Type B pancreatic cell (in vitro differentiated cells): ENCODE measurements around the gene MTG2. TPM values are rescaled to one million over a fixed set of nuclear protein-coding genes. Genes with fewer than 3 reads are reported as not detected.

Experiments
- DNase-seq: peaks from one replicate; pipeline ENCODE4 v3.0.0; 2021; ENCODE audit warnings: mixed read lengths; ENCODE audit not compliant: unreplicated experiment; ENCODE audit errors: extremely low spot score
- H3K27ac Mint-ChIP-seq: 2 replicates; pipeline ENCODE4 v1.8.0; 2021; ENCODE audit warnings: mild to moderate bottlenecking, mixed read lengths
- H3K27me3 Mint-ChIP-seq: 2 replicates; pipeline ENCODE4 v1.8.0; 2021; ENCODE audit warnings: mixed read lengths
- H3K36me3 Mint-ChIP-seq: 2 replicates; pipeline ENCODE4 v1.8.0; 2021; ENCODE audit warnings: mixed read lengths
- H3K4me1 Mint-ChIP-seq: one replicate; pipeline ENCODE4 v1.8.0; 2021; ENCODE audit warnings: mixed read lengths; ENCODE audit not compliant: unreplicated experiment
- H3K4me3 Mint-ChIP-seq: 2 replicates; pipeline ENCODE4 v1.8.0; 2021; ENCODE audit warnings: mild to moderate bottlenecking, mixed read lengths
- H3K9me3 Mint-ChIP-seq: 2 replicates; pipeline ENCODE4 v1.8.0; 2021; ENCODE audit warnings: mixed read lengths
- total RNA-seq: library from RNA; stranded (reverse); gene quantifications from 2 replicates; pipeline ENCODE4 v1.2.1, GENCODE V29; 2021; ENCODE audit warnings: low replicate concordance
- TF ChIP-seq, protein P1 (sequence below): fragments of 200-600 bp; sonication (generic); conservative IDR thresholded peaks from 2 replicates; pipeline ENCODE4 v1.5.0; 2021; ENCODE audit warnings: antibody characterized with exemption, mild to moderate bottlenecking

MTG2 gene
- total RNA-seq, 1 donor from 2014 or later = 37.4 TPM

GRCh38 chr20:62135573-62136266 is 47.1 kb upstream of the MTG2 start:
- peaks cover 33% of the 10 kb centered on the region for H3K36me3 Mint-ChIP-seq
- H3K27ac Mint-ChIP-seq = no peak overlapping the region
- no peaks in the 10 kb centered on the region for H3K27me3 Mint-ChIP-seq
- H3K9me3 Mint-ChIP-seq = no peaks in the 10 kb centered on the region
- DNase-seq = no peak
- H3K4me1 Mint-ChIP-seq = peaks cover 7% of the 10 kb centered on the region
- no peak overlapping the region for H3K4me3 Mint-ChIP-seq
- TF ChIP-seq, protein P1, sequence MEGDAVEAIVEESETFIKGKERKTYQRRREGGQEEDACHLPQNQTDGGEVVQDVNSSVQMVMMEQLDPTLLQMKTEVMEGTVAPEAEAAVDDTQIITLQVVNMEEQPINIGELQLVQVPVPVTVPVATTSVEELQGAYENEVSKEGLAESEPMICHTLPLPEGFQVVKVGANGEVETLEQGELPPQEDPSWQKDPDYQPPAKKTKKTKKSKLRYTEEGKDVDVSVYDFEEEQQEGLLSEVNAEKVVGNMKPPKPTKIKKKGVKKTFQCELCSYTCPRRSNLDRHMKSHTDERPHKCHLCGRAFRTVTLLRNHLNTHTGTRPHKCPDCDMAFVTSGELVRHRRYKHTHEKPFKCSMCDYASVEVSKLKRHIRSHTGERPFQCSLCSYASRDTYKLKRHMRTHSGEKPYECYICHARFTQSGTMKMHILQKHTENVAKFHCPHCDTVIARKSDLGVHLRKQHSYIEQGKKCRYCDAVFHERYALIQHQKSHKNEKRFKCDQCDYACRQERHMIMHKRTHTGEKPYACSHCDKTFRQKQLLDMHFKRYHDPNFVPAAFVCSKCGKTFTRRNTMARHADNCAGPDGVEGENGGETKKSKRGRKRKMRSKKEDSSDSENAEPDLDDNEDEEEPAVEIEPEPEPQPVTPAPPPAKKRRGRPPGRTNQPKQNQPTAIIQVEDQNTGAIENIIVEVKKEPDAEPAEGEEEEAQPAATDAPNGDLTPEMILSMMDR = no peak

- Mint-ChIP-seq H3K27me3 (no peaks in the 10 kb centered on the region), H3K4me3 (no peak overlapping the region), H3K9me3 (no peaks in the 10 kb centered on the region), H3K27ac (peak overlapping the region; percentile 39), H3K4me1 (peaks cover 11% of the 10 kb centered on the region), H3K36me3 (peaks cover 27% of the 10 kb centered on the region)
- TF ChIP-seq, protein P1 = peak; percentile 83
- no peak for DNase-seq
These were observed 46.3 kb upstream of the MTG2 start for GRCh38 chr20:62136283-62137091.

- no peaks in the 10 kb centered on the region for H3K9me3 Mint-ChIP-seq
- H3K27me3 Mint-ChIP-seq = no peaks in the 10 kb centered on the region
- H3K27ac Mint-ChIP-seq = peak overlapping the region; percentile 39
- no peak for DNase-seq
- TF ChIP-seq, protein P1 = no peak
- H3K36me3 Mint-ChIP-seq = peaks cover 25% of the 10 kb centered on the region
- no peak overlapping the region for H3K4me3 Mint-ChIP-seq
- peaks cover 16% of the 10 kb centered on the region for H3K4me1 Mint-ChIP-seq
These were observed 45.8 kb upstream of the MTG2 start for GRCh38 chr20:62137092-62137384.

- Mint-ChIP-seq H3K27ac (no peak overlapping the region), H3K4me1 (peaks cover 16% of the 10 kb centered on the region), H3K36me3 (peaks cover 22% of the 10 kb centered on the region), H3K27me3 (no peaks in the 10 kb centered on the region), H3K9me3 (no peaks in the 10 kb centered on the region), H3K4me3 (no peak overlapping the region)
- DNase-seq = no peak
- TF ChIP-seq, protein P1 = no peak
These were observed 45.2 kb upstream of the MTG2 start for GRCh38 chr20:62137478-62138203.

GRCh38 chr20:62138204-62138543 is 44.7 kb upstream of the MTG2 start:
- H3K27me3 Mint-ChIP-seq = no peaks in the 10 kb centered on the region
- no peak overlapping the region for H3K27ac Mint-ChIP-seq
- no peaks in the 10 kb centered on the region for H3K9me3 Mint-ChIP-seq
- peaks cover 22% of the 10 kb centered on the region for H3K36me3 Mint-ChIP-seq
- H3K4me3 Mint-ChIP-seq = no peak overlapping the region
- DNase-seq = no peak
- TF ChIP-seq, protein P1 = no peak
- peaks cover 16% of the 10 kb centered on the region for H3K4me1 Mint-ChIP-seq
